NCI-H460 (cell line): ENCODE data around the gene PCDHB6. TPM values are rescaled to one million over a fixed set of nuclear protein-coding genes. Genes with fewer than 3 reads are reported as not detected.
A peak's percentile ranks its signal among the peaks of the same experiment; 100 is the strongest.
"Not testable (repeated sequence)": the region's sequence is repeated elsewhere in the genome, so short reads cannot be mapped to it uniquely, and the experiment has no call there.

Experiments
- DNase-seq: peaks from one replicate; pipeline ENCODE4 v3.0.0-alpha.2; 2016; ENCODE audit warnings: low read depth; ENCODE audit errors: extremely low read depth
- polyA plus RNA-seq: library from polyadenylated mRNA; depleted of rRNA; stranded (reverse); fragments of >200 nt; gene quantifications from 2 replicates; pipeline ENCODE4 v1.2.3, GENCODE V29; 2014; cell fraction: nucleus; rRNA removed
- total RNA-seq: library from RNA; depleted of rRNA; stranded (reverse); fragments of >200 nt; shearing (Covaris generic); gene quantifications from 2 replicates; pipeline ENCODE4 v1.2.3, GENCODE V29; 2014; rRNA removed

Gene PCDHB6
- total RNA-seq: not detected in 2 replicates
- polyA plus RNA-seq: 0.08 TPM in 1 of 2 replicates, not detected in the other

DNA sequence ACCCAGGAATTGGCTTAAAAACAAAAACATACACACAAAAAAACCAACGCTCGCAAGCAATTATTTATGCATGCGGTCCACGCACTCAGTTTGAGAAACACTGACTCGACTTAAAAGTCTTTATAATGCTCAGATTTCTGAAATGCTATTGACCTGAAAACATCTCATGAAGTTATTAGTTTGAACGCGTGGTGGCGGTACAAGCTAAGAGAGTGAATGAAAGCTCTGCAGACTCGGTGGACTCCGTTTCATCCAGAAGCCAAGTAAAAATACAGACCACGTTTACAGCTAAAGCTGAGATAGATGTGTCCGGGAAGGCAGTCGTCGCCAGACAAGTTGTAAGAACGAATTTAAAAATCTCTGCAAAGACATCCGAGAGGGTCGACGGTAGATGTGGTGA lies at the start of gene PCDHB6:
PCDHB6 (plus strand) TSS at position 246 of the 400 bp plus-strand sequence. CDS start 201 bp downstream, outside the sequence.
- peak; percentile 22 for DNase-seq

DNA sequence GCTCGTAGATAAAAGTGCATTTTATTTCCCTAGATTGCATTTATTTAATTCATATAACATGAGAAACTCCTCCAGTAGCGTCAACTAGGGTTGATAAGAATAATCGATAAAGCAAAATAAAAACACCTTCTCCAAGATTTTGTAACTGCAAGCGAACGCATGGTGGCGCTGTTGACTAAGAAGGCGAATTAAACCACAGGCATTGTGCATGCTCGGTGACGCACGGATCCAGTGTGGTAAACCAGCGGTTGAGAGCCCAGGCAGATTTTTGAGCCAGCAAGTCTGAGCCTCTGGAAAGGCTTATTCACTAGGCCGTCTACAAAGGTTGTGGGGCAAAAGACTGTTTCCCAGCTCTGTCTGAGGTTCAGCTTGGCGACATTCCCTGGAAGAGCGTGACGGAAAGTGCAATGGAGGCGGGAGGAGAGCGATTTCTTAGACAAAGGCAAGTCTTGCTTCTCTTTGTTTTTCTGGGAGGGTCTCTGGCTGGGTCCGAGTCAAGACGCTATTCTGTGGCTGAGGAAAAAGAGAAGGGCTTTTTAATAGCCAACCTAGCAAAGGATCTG lies 49.5 kb upstream of the PCDHB6 start, which contains the start of gene PCDHB3:
PCDHB3 (plus strand) TSS at position 231 of the 563 bp plus-strand sequence; CDS start at position 408, 177 bp downstream.
- DNase-seq: peak; percentile 39

DNA sequence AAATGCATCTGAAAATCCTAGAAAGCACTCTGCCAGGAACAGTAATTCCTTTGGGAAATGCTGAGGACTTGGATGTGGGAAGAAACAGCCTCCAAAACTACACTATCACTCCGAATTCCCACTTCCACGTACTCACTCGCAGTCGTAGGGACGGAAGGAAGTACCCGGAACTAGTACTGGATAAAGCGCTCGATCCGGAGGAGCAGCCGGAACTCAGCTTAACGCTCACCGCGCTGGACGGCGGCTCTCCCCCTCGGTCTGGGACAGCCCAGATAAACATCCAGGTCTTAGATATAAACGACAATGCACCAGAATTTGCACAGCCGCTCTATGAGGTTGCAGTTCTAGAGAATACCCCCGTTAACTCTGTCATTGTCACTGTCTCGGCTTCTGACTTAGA lies 48.8 kb upstream of the PCDHB6 start:
- no peak for DNase-seq

DNA sequence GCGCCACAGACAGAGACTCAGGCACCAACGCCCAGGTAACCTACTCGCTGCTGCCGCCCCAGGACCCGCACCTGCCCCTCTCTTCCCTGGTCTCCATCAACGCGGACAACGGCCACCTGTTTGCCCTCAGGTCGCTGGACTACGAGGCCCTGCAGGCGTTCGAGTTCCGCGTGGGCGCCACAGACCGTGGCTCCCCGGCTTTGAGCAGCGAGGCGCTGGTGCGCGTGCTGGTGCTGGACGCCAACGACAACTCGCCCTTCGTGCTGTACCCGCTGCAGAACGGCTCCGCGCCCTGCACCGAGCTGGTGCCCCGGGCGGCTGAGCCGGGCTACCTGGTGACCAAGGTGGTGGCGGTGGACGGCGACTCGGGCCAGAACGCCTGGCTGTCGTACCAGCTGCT lies 47.8 kb upstream of the PCDHB6 start:
- not testable (repeated sequence) for DNase-seq

GRCh38 chr5:141102471-141102870 lies 47.4 kb upstream of the PCDHB6 start:
- not testable (repeated sequence) for DNase-seq

DNA sequence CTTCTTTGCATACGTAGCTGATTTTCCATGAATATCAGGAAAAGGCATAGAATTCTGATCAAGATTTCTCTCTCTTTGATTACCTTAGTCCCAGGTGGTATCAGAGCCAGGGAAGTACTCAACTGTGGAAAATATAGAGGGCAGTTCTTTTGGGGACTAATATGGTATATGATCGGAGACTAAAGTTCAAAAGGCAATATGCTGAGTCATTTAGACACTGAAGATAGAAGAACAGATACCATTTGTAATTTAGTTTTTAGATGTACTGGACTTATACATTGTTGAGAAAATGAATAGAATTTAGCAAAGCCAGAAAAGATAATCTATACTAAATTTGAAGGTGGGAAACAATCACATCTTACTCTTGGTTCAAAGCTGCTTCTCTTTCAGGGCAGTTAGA lies 44.5 kb upstream of the PCDHB6 start:
- DNase-seq: no peak

DNA sequence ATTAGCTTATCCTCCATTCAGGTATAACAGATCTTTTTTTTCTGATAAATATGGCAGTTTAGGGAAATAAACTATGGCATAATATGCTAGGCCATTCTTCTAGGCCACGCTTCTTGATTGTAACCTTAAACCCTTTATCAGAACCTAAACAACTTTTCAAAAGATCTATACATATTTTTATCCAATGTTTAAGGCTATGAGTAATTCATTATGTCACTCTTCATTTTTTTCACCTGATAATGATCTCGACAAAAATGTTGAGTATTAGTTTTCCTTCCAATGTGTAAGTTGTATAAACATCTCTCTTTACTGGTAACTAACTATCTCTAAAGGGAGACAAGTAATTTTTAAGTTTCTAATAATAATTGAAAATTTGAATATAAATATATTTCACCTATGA lies 30.6 kb upstream of the PCDHB6 start:
- DNase-seq: no peak

- DNase-seq: no peak
Measured at GRCh38 chr5:141121563-141121962, 28.3 kb upstream of the PCDHB6 start, which contains the start of gene PCDHB4. Gene PCDHB4, plus strand, starts transcription at chr5:141121818. Its CDS starts 181 bp downstream, at chr5:141121999.

DNA sequence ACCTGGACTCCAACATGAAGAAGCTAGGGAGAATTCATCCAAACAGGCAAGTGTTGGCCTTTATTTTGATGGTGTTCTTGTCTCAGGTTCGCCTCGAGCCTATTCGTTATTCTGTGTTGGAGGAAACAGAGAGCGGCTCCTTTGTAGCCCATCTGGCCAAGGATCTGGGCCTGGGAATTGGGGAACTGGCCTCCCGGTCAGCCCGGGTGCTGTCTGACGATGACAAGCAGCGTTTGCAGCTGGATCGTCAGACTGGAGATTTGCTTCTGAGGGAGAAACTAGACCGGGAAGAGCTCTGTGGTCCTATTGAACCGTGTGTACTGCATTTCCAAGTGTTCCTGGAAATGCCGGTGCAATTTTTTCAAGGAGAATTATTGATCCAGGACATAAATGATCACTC lies 27.9 kb upstream of the PCDHB6 start:
- no peak for DNase-seq

DNA sequence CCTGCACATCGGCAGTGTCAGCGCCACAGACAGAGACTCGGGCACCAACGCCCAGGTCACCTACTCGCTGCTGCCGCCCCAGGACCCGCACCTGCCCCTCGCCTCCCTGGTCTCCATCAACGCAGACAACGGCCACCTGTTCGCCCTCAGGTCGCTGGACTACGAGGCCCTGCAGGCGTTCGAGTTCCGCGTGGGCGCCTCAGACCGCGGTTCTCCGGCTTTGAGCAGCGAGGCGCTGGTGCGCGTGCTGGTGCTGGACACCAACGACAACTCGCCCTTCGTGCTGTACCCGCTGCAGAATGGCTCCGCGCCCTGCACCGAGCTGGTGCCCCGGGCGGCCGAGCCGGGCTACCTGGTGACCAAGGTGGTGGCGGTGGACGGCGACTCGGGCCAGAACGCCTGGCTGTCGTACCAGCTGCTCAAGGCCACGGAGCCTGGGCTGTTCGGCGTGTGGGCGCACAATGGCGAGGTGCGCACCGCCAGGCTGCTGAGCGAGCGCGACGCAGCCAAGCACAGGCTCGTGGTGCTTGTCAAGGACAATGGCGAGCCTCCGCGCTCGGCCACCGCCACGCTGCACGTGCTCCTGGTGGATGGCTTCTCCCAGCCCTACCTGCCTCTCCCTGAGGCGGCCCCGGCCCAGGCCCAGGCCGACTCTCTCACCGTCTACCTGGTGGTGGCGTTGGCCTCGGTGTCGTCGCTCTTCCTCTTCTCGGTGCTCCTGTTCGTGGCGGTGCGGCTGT lies 26.3 kb upstream of the PCDHB6 start:
- not testable (repeated sequence) for DNase-seq

- no peak for DNase-seq
Measured at GRCh38 chr5:141127305-141127704, 22.6 kb upstream of the PCDHB6 start.

GRCh38 chr5:141135030-141135717 lies 14.7 kb upstream of the PCDHB6 start, which contains the start of gene PCDHB5:
Gene PCDHB5, plus strand, starts transcription at chr5:141135206. Its CDS starts 229 bp downstream, at chr5:141135435.
- peak; percentile 9 for DNase-seq

DNA sequence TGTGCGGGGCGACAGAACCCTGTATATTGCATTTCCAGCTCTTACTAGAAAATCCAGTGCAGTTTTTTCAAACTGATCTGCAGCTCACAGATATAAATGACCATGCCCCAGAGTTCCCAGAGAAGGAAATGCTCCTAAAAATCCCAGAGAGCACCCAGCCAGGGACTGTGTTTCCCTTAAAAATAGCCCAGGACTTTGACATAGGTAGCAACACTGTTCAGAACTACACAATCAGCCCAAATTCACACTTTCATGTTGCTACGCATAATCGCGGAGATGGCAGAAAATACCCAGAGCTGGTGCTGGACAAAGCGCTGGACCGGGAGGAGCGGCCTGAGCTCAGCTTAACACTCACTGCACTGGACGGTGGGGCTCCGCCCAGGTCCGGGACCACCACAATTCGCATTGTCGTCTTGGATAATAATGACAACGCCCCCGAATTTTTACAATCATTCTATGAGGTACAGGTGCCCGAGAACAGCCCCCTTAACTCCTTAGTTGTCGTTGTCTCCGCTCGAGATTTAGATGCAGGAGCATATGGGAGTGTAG lies 14.1 kb upstream of the PCDHB6 start:
- no peak for DNase-seq

DNA sequence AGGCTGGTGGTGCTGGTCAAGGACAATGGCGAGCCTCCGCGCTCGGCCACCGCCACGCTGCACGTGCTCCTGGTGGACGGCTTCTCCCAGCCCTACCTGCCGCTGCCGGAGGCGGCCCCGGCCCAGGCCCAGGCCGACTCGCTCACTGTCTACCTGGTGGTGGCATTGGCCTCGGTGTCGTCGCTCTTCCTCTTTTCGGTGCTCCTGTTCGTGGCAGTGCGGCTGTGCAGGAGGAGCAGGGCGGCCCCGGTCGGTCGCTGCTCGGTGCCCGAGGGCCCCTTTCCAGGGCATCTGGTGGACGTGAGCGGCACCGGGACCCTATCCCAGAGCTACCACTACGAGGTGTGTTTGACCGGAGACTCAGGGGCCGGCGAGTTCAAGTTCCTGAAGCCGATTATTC lies 12.5 kb upstream of the PCDHB6 start:
- not testable (repeated sequence) for DNase-seq

DNA sequence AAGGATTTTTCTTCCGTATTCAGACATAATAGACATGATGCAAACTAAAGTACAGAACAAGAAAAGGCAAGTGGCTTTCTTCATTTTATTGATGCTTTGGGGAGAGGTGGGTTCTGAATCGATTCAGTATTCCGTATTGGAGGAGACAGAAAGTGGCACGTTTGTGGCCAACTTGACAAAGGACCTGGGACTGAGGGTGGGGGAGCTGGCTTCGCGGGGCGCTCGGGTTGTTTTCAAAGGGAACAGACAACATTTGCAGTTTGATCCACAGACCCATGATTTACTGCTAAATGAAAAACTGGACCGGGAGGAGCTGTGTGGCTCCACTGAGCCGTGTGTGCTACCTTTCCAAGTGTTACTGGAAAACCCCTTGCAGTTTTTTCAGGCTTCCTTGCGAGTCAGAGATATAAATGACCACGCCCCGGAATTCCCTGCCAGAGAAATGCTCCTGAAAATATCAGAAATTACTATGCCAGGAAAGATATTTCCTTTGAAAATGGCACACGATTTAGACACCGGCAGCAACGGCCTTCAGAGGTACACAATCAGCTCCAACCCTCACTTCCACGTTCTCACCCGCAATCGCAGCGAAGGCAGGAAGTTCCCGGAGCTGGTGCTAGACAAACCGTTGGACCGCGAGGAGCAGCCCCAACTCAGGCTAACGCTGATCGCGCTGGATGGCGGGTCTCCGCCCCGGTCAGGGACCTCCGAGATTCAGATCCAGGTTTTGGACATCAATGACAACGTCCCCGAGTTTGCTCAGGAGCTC lies 551 bp downstream of the PCDHB6 start:
- DNase-seq: no peak

DNA sequence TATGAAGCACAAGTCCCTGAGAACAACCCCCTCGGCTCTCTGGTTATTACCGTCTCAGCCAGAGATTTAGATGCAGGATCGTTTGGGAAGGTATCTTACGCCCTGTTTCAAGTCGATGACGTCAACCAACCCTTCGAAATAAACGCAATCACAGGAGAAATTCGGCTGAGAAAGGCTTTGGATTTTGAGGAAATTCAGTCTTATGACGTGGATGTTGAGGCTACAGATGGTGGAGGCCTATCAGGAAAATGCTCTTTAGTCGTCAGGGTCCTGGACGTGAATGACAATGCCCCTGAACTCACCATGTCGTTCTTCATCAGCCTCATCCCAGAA lies 1.1 kb downstream of the PCDHB6 start:
- no peak for DNase-seq

GRCh38 chr5:141151632-141152031 lies 1.8 kb downstream of the PCDHB6 start:
- DNase-seq: not testable (repeated sequence)

GRCh38 chr5:141152096-141152495 lies 2.2 kb downstream of the PCDHB6 start:
- DNase-seq: not testable (repeated sequence)

DNA sequence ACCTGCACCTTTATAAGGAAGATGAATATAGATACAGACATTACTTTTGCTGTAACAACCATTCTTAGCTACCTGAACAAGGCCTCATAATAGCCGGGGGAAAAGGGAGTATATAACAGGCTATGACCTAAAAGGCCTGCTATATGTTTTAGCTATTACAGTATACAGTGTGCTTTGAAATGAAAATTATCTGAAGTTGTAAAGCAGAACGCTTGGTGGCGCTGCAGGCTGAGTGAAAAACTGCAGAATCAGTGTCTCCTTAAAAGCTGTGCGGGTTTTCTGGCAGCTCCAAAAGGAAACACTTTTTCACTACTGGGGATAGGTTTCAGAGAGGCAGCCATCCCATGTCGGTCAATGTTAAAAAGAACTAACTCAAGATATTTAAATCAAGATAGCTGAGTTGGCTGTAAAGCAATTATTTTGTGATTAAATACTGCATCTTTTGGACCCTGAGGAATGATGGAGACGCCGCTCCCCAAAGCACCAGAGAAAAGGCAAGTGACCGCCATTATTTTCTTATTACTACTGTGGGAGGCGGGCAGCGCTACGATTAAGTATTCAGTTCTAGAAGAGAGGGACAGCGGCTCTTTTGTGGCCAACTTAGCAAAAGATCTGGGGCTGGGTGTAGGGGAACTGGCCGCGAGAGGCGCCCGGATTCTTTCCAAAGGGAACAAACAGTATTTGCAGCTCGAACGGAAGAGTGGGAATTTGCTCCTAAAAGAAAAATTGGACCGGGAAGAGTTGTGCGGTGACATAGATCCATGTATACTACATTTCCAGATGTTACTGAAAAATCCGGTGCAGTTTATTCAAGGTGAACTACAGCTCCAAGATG lies 5.9 kb downstream of the PCDHB6 start:
- DNase-seq: peak; percentile 3
